ENCODE results near the gene CADM1. TPM values are rescaled to one million over a fixed set of nuclear protein-coding genes. Genes with fewer than 3 reads are reported as not detected.

Gene CADM1
- total and polyA plus RNA-seq, 2 donors: 14.9 to 76.0 TPM

- DNase-seq (ENCODE audit: extremely low spot score): no peak
- Histone ChIP-seq H3K27ac (ENCODE audit: low read depth) (no peak overlapping the region), H3K36me3 (ENCODE audit: insufficient read depth) (no peaks in the 10 kb centered on the region), H3K4me3 (ENCODE audit: low read depth, low read length) (no peak overlapping the region), H3K4me1 (ENCODE audit: insufficient read depth) (no peaks in the 10 kb centered on the region)
- 61% methylated on average over 4 of the region's 4 CpGs for WGBS
Observed at GRCh38 chr11:115409116-115409670, 95.0 kb downstream of the CADM1 start.

DNA sequence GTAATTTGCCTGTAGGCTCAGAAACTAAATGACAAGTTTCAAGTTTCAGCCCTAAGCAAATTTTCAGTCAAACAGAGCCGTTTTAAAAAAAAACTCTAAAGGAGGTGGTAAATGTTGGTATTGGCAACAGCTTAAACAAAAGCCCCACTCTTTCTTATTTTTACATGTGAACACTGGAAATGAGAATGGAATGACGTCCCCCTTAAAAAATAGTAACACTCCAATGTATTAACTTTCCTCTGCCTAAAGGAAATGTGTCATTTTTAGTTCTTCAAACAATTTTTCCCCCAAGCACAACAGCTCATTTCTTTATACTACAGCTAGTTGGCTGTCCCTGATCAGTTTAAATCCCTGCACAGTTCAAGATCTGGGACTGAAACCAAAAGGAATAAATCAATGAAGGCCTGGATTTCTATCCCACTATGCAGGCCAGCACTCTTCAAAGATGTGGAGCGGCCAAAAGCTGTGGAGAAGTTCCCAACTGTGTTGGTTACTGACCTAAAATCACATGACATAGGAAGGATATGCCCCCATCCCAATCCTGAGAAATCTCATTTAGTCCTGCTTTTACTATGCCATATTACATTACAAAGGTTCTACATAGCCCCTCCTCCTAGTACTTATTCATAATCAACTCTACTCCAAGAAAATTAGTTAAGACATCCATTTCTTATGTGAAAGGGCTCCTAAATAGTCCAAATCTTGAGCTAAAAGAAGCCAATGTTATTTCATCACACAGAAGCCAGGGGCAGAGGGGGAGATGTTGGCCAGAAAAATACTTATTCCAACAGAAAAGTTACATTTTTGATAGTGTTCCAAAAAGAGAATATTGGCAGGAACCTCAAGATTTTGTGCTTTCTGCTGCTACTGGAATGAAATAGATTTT is 95.9 kb downstream of the CADM1 start:
- Histone ChIP-seq H3K36me3 (ENCODE audit: insufficient read depth) (no peaks in the 10 kb centered on the region), H3K4me3 (ENCODE audit: low read depth, low read length) (no peak overlapping the region), H3K27ac (ENCODE audit: low read depth) (no peak overlapping the region), H3K4me1 (ENCODE audit: insufficient read depth) (no peaks in the 10 kb centered on the region)
- WGBS: 17% methylated on average over 3 of the region's 3 CpGs
- peak; percentile 85 for DNase-seq (ENCODE audit: extremely low spot score)

- 74% methylated on average over 5 of the region's 5 CpGs for WGBS
- H3K4me3 ChIP-seq (ENCODE audit: low read depth, low read length): no peak overlapping the region
- H3K27ac ChIP-seq (ENCODE audit: low read depth): no peak overlapping the region
- H3K4me1 ChIP-seq (ENCODE audit: insufficient read depth): no peaks in the 10 kb centered on the region
- no peaks in the 10 kb centered on the region for H3K36me3 ChIP-seq (ENCODE audit: insufficient read depth)
- no peak for DNase-seq (ENCODE audit: extremely low spot score)
Observed at GRCh38 chr11:115407496-115407895, 96.7 kb downstream of the CADM1 start.

GRCh38 chr11:115406404-115406803 is 97.8 kb downstream of the CADM1 start:
- WGBS: 96% methylated on average over 4 of the region's 4 CpGs
- H3K36me3 ChIP-seq (ENCODE audit: insufficient read depth): no peaks in the 10 kb centered on the region
- no peak for DNase-seq (ENCODE audit: extremely low spot score)
- H3K27ac ChIP-seq (ENCODE audit: low read depth): no peak overlapping the region
- H3K4me1 ChIP-seq (ENCODE audit: insufficient read depth): no peaks in the 10 kb centered on the region
- no peak overlapping the region for H3K4me3 ChIP-seq (ENCODE audit: low read depth, low read length)

DNA sequence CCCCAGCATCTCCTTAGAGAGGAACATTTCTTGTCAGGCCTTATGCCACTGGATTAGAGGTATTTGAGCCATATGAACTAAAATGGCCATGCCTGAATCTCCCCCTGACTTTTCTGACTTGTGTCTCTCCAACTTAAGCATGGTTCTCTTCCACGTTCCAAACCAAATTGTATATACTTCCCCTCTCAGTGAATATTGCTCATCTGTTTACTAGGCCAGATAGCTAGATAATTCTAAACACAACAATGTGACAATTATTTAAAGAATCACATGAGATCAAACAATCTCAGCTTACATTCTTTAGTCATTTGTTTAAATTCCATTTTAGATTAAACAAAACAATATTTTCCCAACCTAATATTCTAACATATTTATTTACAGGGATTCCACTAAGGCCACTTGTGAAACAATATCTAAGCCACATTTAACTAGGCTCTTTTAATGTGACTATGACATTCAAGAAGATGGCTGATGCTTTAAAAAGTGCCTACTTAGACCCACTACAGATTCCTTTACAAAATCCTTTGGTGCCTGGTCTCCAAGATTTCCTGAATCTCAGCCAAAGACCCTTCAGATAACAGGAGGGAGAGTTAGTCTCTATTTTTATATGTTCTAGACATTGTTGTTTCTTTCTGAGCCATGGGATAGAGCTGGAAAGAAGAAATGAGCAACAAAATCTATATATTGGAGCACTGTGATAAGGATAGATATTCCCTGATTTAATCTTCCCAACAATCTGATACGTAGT is 105.7 kb downstream of the CADM1 start:
- DNase-seq (ENCODE audit: extremely low spot score): no peak
- Histone ChIP-seq H3K4me1 (ENCODE audit: insufficient read depth) (no peaks in the 10 kb centered on the region), H3K36me3 (ENCODE audit: insufficient read depth) (no peaks in the 10 kb centered on the region), H3K4me3 (ENCODE audit: low read depth, low read length) (no peak overlapping the region), H3K27ac (ENCODE audit: low read depth) (no peak overlapping the region)
- 51% methylated on average over 2 of the region's 2 CpGs for WGBS

DNA sequence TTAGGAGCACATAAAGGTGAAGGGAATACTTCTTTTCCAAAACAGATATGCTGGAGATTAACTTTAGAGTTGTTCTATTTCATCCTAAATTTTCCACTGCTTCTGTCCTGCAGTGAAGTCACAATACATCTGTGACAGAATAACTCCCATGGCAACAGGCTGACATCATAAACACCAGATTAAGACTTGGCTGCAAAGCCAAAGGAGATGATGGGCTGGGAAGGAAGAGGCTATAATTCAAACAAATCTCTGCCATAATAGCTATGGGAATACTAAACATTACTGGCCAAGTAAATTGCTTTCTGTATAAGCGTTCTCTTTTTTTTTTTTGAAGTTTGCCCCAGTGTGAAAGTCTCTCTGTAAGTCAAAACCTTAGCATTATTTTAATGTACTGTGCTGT is 107.7 kb downstream of the CADM1 start:
- H3K27ac ChIP-seq (ENCODE audit: low read depth): no peak overlapping the region
- H3K4me1 ChIP-seq (ENCODE audit: insufficient read depth): no peaks in the 10 kb centered on the region
- WGBS: 24% methylated on average over 1 of the region's 1 CpG
- no peak for DNase-seq (ENCODE audit: extremely low spot score)
- no peaks in the 10 kb centered on the region for H3K36me3 ChIP-seq (ENCODE audit: insufficient read depth)
- H3K4me3 ChIP-seq (ENCODE audit: low read depth, low read length): no peak overlapping the region

- Histone ChIP-seq H3K27ac (ENCODE audit: low read depth) (no peak overlapping the region), H3K4me3 (ENCODE audit: low read depth, low read length) (no peak overlapping the region)
Observed at GRCh38 chr11:115393950-115394349, 110.3 kb downstream of the CADM1 start.

DNA sequence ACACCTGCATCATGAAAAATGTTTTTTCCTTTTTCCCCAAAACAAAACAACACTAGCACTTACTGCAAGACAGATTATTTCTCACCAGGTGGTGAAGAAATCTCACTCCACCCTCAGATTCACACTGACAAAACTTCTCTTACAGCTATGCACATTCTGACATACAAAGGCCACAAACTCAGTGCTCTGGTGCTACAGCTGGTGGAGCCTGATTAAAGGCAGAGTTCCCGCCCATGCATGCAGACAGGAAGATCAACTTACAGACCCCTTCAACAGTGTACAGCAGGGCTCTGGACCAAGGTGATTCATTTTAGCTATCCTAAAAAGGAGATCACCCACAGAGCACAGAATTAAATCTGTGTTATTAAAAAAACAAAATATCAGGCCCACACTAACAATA is 112.6 kb downstream of the CADM1 start:
- Histone ChIP-seq H3K4me1 (ENCODE audit: insufficient read depth) (no peaks in the 10 kb centered on the region), H3K4me3 (ENCODE audit: low read depth, low read length) (no peak overlapping the region), H3K36me3 (ENCODE audit: insufficient read depth) (no peaks in the 10 kb centered on the region), H3K27ac (ENCODE audit: low read depth) (no peak overlapping the region)
- no peak for DNase-seq (ENCODE audit: extremely low spot score)
- WGBS: 88% methylated on average over 1 of the region's 1 CpG

More at GRCh38 chr11:115393950-115394349, 110.3 kb downstream of the CADM1 start:
- DNase-seq (ENCODE audit: extremely low spot score): no peak
- Histone ChIP-seq H3K36me3 (ENCODE audit: insufficient read depth) (no peaks in the 10 kb centered on the region), H3K4me1 (ENCODE audit: insufficient read depth) (no peaks in the 10 kb centered on the region)

GRCh38 chr11:115391160-115391559 is 113.1 kb downstream of the CADM1 start:
- H3K27ac ChIP-seq (ENCODE audit: low read depth): no peak overlapping the region
- WGBS: 59% methylated on average over 3 of the region's 3 CpGs
- H3K4me1 ChIP-seq (ENCODE audit: insufficient read depth): no peaks in the 10 kb centered on the region
- no peak overlapping the region for H3K4me3 ChIP-seq (ENCODE audit: low read depth, low read length)
- H3K36me3 ChIP-seq (ENCODE audit: insufficient read depth): no peaks in the 10 kb centered on the region
- DNase-seq (ENCODE audit: extremely low spot score): no peak

DNA sequence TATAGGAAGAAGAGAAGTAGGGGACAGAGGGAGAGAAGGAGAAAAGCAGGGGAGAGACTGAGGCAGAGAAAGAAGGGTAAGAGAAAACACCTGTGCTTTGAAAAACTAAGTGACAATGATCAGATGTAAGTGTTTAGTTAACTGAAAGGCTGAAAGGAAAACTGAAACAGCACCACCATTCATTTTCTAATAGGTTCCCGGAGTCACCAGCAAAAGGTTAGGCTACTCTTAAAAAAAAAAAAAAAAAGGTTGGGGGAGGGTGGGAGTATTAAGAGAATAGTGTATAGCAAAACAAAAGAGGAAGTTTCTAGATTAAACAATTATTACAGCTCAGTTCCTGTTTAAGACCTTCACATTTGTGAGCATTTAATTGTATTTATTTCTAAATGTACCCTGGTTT is 113.8 kb downstream of the CADM1 start:
- Histone ChIP-seq H3K4me3 (ENCODE audit: low read depth, low read length) (no peak overlapping the region), H3K4me1 (ENCODE audit: insufficient read depth) (no peaks in the 10 kb centered on the region), H3K27ac (ENCODE audit: low read depth) (no peak overlapping the region), H3K36me3 (ENCODE audit: insufficient read depth) (no peaks in the 10 kb centered on the region)
- DNase-seq (ENCODE audit: extremely low spot score): no peak
- WGBS: 67% methylated on average over 1 of the region's 1 CpG

- WGBS: 92% methylated on average over 3 of the region's 3 CpGs
Observed at GRCh38 chr11:115389790-115390189, 114.4 kb downstream of the CADM1 start.

DNA sequence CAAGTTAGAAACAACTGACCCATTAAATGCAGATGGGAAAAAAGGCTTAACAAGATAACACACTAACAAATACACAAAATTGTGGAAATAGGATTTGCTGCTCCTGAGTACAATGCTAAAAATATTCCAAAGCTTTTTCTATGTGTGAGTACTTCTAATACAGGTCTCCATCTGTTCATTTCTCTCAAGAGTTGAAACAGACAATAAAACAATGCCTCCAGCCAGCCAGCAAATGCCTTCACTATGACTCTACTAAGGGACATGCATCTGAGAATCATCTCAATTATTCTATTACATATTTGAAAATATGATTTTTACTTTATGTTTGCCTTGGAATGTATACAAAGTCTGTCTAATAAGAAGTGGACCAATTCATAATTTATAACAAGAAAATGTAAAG is 119.0 kb downstream of the CADM1 start:
- DNase-seq (ENCODE audit: extremely low spot score): no peak
- Histone ChIP-seq H3K4me1 (ENCODE audit: insufficient read depth) (no peaks in the 10 kb centered on the region), H3K27ac (ENCODE audit: low read depth) (no peak overlapping the region), H3K36me3 (ENCODE audit: insufficient read depth) (no peaks in the 10 kb centered on the region), H3K4me3 (ENCODE audit: low read depth, low read length) (no peak overlapping the region)

More at GRCh38 chr11:115389790-115390189, 114.4 kb downstream of the CADM1 start:
- Histone ChIP-seq H3K27ac (ENCODE audit: low read depth) (no peak overlapping the region), H3K4me1 (ENCODE audit: insufficient read depth) (no peaks in the 10 kb centered on the region), H3K4me3 (ENCODE audit: low read depth, low read length) (no peak overlapping the region), H3K36me3 (ENCODE audit: insufficient read depth) (no peaks in the 10 kb centered on the region)
- DNase-seq (ENCODE audit: extremely low spot score): no peak

- 84% methylated on average over 2 of the region's 2 CpGs for WGBS
- Histone ChIP-seq H3K4me1 (ENCODE audit: insufficient read depth) (no peaks in the 10 kb centered on the region), H3K27ac (ENCODE audit: low read depth) (no peak overlapping the region), H3K36me3 (ENCODE audit: insufficient read depth) (no peaks in the 10 kb centered on the region), H3K4me3 (ENCODE audit: low read depth, low read length) (no peak overlapping the region)
- DNase-seq (ENCODE audit: extremely low spot score): no peak
Observed at GRCh38 chr11:115384236-115384635, 120.0 kb downstream of the CADM1 start.

DNA sequence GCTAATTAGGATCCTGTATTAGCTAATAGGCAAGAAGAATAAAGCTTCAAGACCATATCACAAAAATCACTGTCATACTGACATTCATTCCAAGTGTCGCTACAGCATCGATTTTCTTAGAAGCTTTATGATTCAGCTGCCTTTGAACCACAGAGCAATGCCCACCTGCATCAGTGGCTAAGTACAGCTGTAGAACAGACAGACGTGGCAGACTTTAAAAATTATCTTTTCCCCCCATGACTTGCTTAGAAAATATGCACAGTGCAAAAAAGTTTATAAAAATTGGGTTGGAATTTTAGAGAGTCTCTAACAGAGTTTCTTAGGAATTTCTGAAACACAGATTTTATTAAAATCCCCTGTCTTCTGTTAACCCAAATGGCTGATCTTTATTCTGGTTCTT is 120.8 kb downstream of the CADM1 start:
- no peak for DNase-seq (ENCODE audit: extremely low spot score)
- H3K36me3 ChIP-seq (ENCODE audit: insufficient read depth): no peaks in the 10 kb centered on the region
- no peak overlapping the region for H3K27ac ChIP-seq (ENCODE audit: low read depth)
- H3K4me3 ChIP-seq (ENCODE audit: low read depth, low read length): no peak overlapping the region
- H3K4me1 ChIP-seq (ENCODE audit: insufficient read depth): no peaks in the 10 kb centered on the region
- 80% methylated on average over 3 of the region's 3 CpGs for WGBS
